Right lobe of liver (tissue), 6 donors: Measurements from ENCODE around the gene NLRP12. TPM values are rescaled to one million over a fixed set of nuclear protein-coding genes. Genes with fewer than 3 reads are reported as not detected.
"Not testable (repeated sequence)": the region's sequence is repeated elsewhere in the genome, so short reads cannot be mapped to it uniquely, and the experiment has no call there.

Experiments
- ATAC-seq, 4 donors: fragments of 200-7000 bp; cut with Tn5 transposase; one replicate each; pipeline ENCODE4 v1.9.1; 2020; ENCODE audit warnings: mild to moderate bottlenecking in 4 of 4, moderate library complexity in 4 of 4
- DNase-seq, 3 donors: peaks; one replicate each; pipeline ENCODE4 v3.0.0-alpha.2; 2020
- H3K27ac ChIP-seq, 3 donors: fragments of 200-600 bp; one replicate each; pipeline ENCODE4 v1.8.0; 2022
- H3K27me3 ChIP-seq, 2 donors: fragments of 200-600 bp; one replicate each; pipeline ENCODE4 v1.8.0; 2022
- H3K36me3 ChIP-seq, 4 donors: fragments of 200-600 bp; sonication (generic) in 1 of 4; one replicate each; pipeline versions ENCODE4 v1.5.1 to v1.8.0; 2017 to 2022; ENCODE audit warnings: control low read depth in 1 of 4
- H3K4me1 ChIP-seq, 4 donors: fragments of 200-600 bp; sonication (generic) in 1 of 4; one replicate each; pipeline versions ENCODE4 v1.5.1 to v1.8.0; 2017 to 2022; ENCODE audit warnings: control low read depth in 1 of 4
- H3K4me3 ChIP-seq, 3 donors: fragments of 200-600 bp; one replicate each; pipeline ENCODE4 v1.8.0; 2022
- H3K9me3 ChIP-seq, 4 donors: fragments of 200-600 bp; sonication (generic) in 1 of 4; one replicate each; pipeline versions ENCODE4 v1.5.1 to v1.8.0; 2017 to 2022; ENCODE audit warnings: control low read depth in 1 of 4
- POLR2A ChIP-seq: fragments of 450-650 bp; IDR thresholded peaks from one replicate; pipeline ENCODE4 v1.6.1; 2017; ENCODE audit warnings: antibody characterized with exemption, mild to moderate bottlenecking
- WGBS: methylation state at CpG from one replicate; pipeline ENCODE4 v1.1.6; 2018; ENCODE audit warnings: low coverage, low lambda C conversion rate; ENCODE audit not compliant: insufficient coverage; ENCODE audit errors: missing lambda C conversion rate; 5-methylcytosine and 5-hydroxymethylcytosine counted together
- intact Hi-C, 2 donors: fragments of 100-400 bp; cut with DNase I; formaldehyde crosslinking; loops; one replicate each; pipeline versions ENCODE4 v1.11.2 to v1.14.1; 2022
- long read RNA-seq: library from polyadenylated mRNA; unstranded; transcript quantifications from one replicate; pipeline ENCODE4 v2.0.0, GENCODE V29; 2019
- total RNA-seq, 6 experiments: library from RNA; depleted of rRNA in 2 of 6; stranded (reverse); fragments of >200 nt in 2 of 6; fragmentation: NEBNext Ultra II Directional in 3 of 6; extraction: Animal tissue kit (Norgen Biotek cat#: 25700) in 3 of 6; gene quantifications; one replicate each; pipeline versions ENCODE4 v1.1.0 to v1.2.4, GENCODE V29; 2016 to 2023
- TF ChIP-seq, protein P1 (sequence below), 4 donors: fragments of 200-600 bp in 3 of 4; fragments of 450-650 bp in 1 of 4; IDR thresholded peaks; one replicate each; pipeline versions ENCODE4 v1.5.1 to v1.8.0; 2016 to 2022; ENCODE audit warnings: antibody characterized with exemption in 4 of 4, mild to moderate bottlenecking in 2 of 4
- donor health status: DM: no; HTN: yes; CAD: no.
- donor health status: DM: no; HTN: no; CAD: no.
- donor health status: DM: no; HTN: no; CAD: no.
- donor health status: DM: no; HTN: yes; CAD: no.
- donor health status: DM: no; HTN: yes; CAD: no.

The NLRP12 gene, protein sequence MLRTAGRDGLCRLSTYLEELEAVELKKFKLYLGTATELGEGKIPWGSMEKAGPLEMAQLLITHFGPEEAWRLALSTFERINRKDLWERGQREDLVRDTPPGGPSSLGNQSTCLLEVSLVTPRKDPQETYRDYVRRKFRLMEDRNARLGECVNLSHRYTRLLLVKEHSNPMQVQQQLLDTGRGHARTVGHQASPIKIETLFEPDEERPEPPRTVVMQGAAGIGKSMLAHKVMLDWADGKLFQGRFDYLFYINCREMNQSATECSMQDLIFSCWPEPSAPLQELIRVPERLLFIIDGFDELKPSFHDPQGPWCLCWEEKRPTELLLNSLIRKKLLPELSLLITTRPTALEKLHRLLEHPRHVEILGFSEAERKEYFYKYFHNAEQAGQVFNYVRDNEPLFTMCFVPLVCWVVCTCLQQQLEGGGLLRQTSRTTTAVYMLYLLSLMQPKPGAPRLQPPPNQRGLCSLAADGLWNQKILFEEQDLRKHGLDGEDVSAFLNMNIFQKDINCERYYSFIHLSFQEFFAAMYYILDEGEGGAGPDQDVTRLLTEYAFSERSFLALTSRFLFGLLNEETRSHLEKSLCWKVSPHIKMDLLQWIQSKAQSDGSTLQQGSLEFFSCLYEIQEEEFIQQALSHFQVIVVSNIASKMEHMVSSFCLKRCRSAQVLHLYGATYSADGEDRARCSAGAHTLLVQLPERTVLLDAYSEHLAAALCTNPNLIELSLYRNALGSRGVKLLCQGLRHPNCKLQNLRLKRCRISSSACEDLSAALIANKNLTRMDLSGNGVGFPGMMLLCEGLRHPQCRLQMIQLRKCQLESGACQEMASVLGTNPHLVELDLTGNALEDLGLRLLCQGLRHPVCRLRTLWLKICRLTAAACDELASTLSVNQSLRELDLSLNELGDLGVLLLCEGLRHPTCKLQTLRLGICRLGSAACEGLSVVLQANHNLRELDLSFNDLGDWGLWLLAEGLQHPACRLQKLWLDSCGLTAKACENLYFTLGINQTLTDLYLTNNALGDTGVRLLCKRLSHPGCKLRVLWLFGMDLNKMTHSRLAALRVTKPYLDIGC
- total RNA-seq = under 1 TPM; 0.20 to 0.56 (median 0.34) TPM
- long read RNA-seq = 0 reads

DNA sequence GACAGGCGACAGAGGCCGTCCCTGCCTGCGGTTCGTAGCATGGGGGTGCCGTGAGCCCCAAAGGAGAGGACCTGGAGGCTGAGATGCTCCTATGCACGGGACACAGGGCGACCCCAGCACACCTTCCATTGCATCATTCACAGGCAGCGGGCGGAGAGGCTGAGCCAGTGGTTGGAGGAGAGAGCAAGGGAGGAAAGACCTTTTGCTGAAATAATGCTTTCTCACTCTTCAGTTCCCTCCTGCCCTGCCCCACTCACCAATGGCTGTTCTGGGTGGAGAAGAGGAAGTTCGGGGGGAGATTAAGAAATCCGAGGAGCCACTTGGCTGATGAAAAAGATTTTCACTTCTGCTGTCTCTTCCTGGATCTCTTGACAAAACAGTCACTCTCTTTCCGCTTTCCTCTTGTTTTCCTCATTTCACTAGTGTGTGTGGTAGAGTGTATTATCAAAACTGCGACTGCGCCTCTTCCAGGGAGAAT lies at the start of gene NLRP12:
Gene NLRP12, minus strand, starts transcription at position 181 of the 478 bp plus-strand sequence. Its CDS starts 140 bp downstream, at position 41.
- TF ChIP-seq POLR2A = no peak
- TF ChIP-seq, protein P1, sequence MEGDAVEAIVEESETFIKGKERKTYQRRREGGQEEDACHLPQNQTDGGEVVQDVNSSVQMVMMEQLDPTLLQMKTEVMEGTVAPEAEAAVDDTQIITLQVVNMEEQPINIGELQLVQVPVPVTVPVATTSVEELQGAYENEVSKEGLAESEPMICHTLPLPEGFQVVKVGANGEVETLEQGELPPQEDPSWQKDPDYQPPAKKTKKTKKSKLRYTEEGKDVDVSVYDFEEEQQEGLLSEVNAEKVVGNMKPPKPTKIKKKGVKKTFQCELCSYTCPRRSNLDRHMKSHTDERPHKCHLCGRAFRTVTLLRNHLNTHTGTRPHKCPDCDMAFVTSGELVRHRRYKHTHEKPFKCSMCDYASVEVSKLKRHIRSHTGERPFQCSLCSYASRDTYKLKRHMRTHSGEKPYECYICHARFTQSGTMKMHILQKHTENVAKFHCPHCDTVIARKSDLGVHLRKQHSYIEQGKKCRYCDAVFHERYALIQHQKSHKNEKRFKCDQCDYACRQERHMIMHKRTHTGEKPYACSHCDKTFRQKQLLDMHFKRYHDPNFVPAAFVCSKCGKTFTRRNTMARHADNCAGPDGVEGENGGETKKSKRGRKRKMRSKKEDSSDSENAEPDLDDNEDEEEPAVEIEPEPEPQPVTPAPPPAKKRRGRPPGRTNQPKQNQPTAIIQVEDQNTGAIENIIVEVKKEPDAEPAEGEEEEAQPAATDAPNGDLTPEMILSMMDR (IDR thresholded peaks at IDR 0.05) = no peak
- H3K36me3 ChIP-seq = no peaks in the 10 kb centered on the region
- no peaks in the 10 kb centered on the region for H3K4me1 ChIP-seq
- 27% methylated on average over 7 of the region's 14 CpGs for WGBS
- DNase-seq (peak; percentile 39 to 63 (median 51)), ATAC-seq (peak; percentile 67 to 85 (median 71))
- no peaks in the 10 kb centered on the region for H3K27me3 ChIP-seq
- H3K9me3 ChIP-seq = no peaks in the 10 kb centered on the region
- H3K27ac ChIP-seq = no peak within 1 kb of the TSS
- intact Hi-C loops = no loop called here
- H3K4me3 ChIP-seq = no peak within 1 kb of the TSS

DNA sequence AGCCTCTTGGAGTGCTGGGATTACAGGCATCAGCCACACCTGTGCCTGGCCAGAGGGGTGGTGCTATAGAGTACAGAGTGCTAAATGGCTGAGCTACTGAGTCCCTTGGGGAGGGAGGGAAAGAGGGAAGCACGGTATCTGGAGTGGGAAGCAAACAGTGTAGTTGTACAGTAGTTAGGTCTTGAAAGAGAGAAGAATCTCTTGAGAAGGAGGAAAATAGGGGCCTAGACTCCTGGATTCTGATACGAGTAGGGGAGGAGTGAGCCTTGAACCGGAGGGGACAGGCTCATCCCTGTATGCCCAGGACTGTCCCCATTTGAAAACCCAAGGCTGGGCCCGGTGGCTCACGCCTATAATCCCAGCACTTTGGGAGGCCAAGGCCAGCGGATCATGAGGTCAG lies 48.6 kb upstream of the NLRP12 start:
- no peak overlapping the region for H3K27ac ChIP-seq
- 85% methylated on average over 5 of the region's 6 CpGs for WGBS
- DNase-seq = no peak

DNA sequence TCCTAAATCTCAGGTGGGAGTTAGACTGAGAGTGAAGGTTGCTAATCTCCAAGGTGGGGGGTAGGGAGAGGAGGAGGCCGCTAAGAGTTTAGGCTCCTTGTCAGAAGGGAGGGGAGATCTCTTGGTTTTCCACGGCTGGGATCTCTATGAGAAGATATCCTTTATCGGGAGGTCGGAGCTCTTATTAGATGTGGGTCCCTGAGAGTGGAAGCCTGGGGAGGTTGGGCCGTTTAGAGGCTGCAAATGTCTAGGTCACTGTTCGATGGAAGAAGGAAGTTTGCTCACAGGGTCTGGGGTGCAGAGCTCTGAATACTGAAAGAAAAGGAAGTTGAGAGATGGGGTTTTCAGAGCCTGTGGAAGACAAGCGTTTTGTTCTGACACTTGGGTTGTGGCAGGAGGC lies 47.3 kb upstream of the NLRP12 start:
- no peaks in the 10 kb centered on the region for H3K27me3 ChIP-seq
- DNase-seq (no peak), ATAC-seq (no peak)
- no peak overlapping the region for H3K27ac ChIP-seq
- peaks cover 0 to 9% (median 0%) of the 10 kb centered on the region in 4 donors for H3K4me1 ChIP-seq
- intact Hi-C loops = no loop called here
- peaks cover 0 to 7% (median 0%) of the 10 kb centered on the region in 4 donors for H3K36me3 ChIP-seq
- no peak overlapping the region for H3K4me3 ChIP-seq
- H3K9me3 ChIP-seq = no peaks in the 10 kb centered on the region
- WGBS = 55% methylated on average over 7 of the region's 7 CpGs
- TF ChIP-seq, protein P1 (IDR thresholded peaks at IDR 0.05) = no peak
- TF ChIP-seq POLR2A = no peak

More for the DNA sequence above, 48.6 kb upstream of the NLRP12 start:
- TF ChIP-seq POLR2A = no peak
- TF ChIP-seq, protein P1 (IDR thresholded peaks at IDR 0.05) = no peak
- Histone ChIP-seq H3K4me1 (peaks cover 0 to 9% (median 0%) of the 10 kb centered on the region in 4 donors), H3K4me3 (no peak overlapping the region), H3K9me3 (no peaks in the 10 kb centered on the region), H3K36me3 (peaks cover 0 to 7% (median 0%) of the 10 kb centered on the region in 4 donors), H3K27me3 (no peaks in the 10 kb centered on the region)
- ATAC-seq = no peak
- intact Hi-C loops = no loop called here

DNA sequence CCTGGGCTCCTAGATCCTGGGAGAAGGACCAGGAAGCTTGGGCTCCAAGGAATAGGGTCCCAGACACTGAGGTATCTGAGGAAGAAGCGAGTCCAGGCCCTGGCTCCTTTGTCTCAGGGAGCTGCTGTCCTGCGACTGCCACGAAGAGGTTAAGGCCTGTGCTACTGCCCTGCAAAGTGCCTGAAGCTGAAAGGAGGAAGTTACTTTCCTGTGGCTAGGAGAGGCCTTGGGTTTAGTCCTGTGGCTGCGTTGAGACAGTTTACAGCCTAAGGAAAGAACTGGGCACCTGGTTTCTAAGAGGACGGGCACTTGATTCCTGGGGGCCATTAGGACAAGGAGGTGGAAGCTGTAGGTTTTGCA lies 46.4 kb upstream of the NLRP12 start:
- intact Hi-C loops = no loop called here
- peak in 1 of 4 donors; percentile 4 for ATAC-seq
- Histone ChIP-seq H3K4me3 (no peak overlapping the region), H3K9me3 (no peaks in the 10 kb centered on the region), H3K27ac (peak overlapping the region in 2 of 3 donors; percentile 36 to 55), H3K4me1 (peaks cover 0 to 9% (median 0%) of the 10 kb centered on the region in 4 donors), H3K36me3 (peaks cover 0 to 7% (median 0%) of the 10 kb centered on the region in 4 donors), H3K27me3 (no peaks in the 10 kb centered on the region)
- 17% methylated on average over 4 of the region's 5 CpGs for WGBS
- DNase-seq = peak; percentile 48 to 64 (median 54)
- TF ChIP-seq, protein P1 (IDR thresholded peaks at IDR 0.05) = no peak
- TF ChIP-seq POLR2A = no peak

DNA sequence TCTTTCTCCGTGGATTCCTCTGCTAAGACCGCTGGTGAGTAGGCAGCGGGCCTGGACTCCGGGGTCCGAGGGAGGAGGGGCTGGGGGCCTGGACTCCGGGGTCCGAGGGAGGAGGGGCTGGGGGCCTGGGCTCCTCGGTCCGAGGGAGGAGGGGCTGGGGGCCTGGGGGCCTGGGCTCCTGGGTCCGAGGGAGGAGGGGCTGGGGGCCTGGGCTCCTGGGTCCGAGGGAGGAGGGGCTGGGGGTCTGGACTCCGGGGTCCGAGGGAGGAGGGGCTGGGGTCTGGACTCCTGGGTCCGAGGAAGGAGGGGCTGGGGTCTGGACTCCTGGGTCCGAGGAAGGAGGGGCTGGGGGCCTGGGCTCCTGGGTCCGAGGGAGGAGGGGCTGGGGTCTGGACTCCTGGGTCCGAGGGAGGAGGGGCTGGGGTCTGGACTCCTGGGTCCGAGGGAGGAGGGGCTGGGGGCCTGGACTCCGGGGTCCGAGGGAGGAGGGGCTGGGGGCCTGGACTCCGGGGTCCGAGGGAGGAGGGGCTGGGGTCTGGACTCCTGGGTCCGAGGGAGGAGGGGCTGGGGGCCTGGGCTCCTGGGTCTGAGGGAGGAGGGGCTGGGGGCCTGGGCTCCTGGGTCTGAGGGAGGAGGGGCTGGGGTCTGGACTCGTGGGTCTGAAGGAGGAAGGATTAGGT lies 45.8 kb upstream of the NLRP12 start:
- 3% methylated on average over 12 of the region's 24 CpGs for WGBS
- intact Hi-C loops, H3K36me3 ChIP-seq, H3K9me3 ChIP-seq, H3K4me1 ChIP-seq, ATAC-seq, H3K27me3 ChIP-seq: not testable (repeated sequence)
- peak overlapping the region; percentile 56 to 88 (median 71) for H3K27ac ChIP-seq
- H3K4me3 ChIP-seq = peak overlapping the region; percentile 57 to 88 (median 68)
- peak in 1 of 3 donors; percentile 62 for DNase-seq
